CMK (cell line): ENCODE results near the gene RPS21.
"Not testable (repeated sequence)": the region's sequence is repeated elsewhere in the genome, so short reads cannot be mapped to it uniquely, and the experiment has no call there.

Experiments used
- DNase-seq: peaks from one replicate; pipeline ENCODE4 v3.0.0-alpha.2; 2010; ENCODE audit warnings: low read depth

Gene RPS21

GRCh38 chr20:62365814-62366369 lies 21.0 kb upstream of the RPS21 start:
- no peak for DNase-seq

DNA sequence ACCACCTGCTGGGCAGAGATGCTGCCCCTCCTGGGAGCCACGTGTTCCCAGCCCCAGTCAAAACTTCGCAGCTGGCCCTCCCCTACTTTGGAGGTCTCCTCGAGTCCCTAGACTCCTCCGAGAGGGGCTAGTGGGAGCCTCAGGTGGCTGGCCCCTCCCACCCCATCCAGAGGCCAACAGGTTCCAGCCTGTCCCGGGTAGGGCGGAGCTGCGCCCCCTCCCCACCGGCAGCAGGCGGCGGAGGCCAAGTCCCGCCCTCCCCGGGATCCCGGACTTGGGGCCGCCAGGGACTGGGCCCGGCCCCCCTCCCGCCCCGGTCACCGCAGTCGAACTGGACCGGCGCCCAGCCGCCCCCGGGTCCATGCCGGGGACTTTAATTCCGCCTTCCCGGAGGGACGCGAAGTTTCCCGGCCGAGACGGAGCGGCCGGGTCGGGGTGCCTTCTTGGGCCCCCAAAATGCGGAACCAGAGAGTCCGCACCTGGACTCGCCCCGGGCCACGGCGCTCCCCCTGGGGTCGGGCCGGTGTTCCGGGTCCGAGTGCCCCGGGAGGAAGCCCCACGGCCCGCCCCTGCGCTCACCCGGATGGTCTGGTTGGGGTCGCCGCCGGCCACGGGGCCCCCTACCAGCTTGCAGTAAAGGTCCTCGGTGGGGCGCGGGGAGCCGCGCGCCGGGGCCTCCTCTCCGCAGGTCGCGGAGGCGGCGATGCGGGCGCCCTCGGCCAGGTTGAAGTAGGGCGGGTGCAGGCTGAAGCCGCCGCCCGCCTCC lies 20.4 kb upstream of the RPS21 start:
- no peak for DNase-seq

GRCh38 chr20:62367136-62367632 lies 19.7 kb upstream of the RPS21 start, which contains the start of gene LAMA5:
Gene LAMA5 (minus strand): TSS chr20:62367312. CDS start chr20:62367245, 67 bp downstream.
- DNase-seq = no peak

- no peak for DNase-seq
These were observed 19.1 kb upstream of the RPS21 start for GRCh38 chr20:62367633-62368391.

DNA sequence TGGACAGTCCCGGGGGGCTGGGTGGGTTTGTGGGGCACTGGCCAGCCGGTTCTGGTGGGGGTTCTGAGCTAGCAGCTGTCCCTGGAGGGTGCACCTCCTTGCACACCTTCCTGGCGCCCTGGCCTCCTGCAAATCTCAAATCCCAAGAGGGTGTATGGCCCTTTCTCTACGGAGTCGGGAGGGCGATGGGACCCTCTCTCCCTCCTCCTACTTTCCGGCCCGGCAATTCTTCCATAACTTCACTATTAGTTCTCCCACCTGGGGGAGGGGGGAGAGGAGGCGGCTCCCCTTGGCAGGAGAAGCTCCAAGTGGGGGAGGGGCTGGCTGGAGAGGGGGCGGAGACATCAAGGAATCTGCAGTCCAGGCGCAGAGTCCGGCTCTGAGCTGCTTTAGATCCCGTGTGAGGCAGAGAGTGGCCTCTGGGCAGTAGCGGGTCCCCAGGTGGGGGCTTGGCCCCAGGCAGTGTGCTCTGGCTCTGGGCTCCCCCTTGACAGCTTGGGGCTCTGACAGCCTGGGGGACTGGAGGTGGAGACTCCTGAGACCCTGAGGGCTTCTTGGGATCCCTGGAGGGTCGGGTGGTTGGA lies 18.4 kb upstream of the RPS21 start:
- DNase-seq = no peak

DNA sequence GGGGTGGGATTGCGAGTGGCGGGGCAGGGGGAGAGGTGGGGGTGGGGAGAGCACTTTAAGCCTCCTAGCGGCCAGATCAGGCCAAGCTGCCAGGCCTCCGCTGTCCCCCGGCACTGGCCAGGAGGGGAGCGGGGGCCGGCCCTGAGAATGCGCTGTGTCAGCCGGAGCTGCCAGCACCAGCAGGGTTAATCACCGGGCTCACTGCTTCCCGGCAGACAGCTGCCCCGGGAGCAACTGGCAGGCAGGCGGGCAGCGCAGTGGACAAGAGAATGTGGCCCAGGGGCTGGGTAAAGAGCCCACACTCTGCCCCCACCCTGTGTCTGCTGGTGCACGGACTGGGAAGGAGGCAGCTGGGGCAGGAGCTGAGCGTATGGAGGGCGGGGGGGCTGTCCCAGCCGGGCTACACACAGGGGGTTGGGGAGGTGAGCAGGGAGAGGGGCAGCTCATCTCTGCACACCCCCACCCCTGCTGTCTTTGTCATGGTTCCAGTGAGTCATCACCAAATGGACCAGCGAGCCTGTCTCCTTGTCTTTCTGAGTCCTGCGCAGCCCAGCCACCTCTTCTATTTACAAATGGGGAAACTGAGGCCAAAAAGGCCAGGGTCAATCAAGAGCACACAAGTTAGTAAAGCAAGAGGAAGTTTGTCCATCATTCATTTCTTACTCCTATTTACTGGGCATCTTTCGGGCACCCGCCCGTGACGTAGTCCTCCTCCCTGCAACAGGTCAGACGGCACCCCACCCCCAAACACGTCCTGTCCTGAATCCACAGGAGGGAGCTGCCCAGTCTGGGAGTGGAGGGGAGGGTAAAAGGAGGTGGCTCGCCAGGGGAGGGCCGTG lies 17.7 kb upstream of the RPS21 start:
- no peak for DNase-seq

DNA sequence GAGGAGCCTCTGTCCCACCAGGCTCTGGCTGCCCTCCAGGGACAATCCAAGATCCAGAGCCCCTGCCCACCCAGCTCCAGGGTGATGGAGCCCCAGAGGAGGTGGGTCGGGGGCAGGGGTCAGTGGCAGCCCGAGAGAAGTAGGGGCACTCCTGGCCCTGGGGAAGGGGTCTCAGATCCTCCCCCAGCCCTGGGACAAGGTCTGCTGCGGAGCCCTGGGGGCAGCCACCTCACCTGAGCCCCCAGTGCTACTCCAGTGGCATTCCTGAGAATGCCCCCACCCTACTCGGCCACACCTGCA lies 17.1 kb upstream of the RPS21 start:
- DNase-seq = no peak

DNA sequence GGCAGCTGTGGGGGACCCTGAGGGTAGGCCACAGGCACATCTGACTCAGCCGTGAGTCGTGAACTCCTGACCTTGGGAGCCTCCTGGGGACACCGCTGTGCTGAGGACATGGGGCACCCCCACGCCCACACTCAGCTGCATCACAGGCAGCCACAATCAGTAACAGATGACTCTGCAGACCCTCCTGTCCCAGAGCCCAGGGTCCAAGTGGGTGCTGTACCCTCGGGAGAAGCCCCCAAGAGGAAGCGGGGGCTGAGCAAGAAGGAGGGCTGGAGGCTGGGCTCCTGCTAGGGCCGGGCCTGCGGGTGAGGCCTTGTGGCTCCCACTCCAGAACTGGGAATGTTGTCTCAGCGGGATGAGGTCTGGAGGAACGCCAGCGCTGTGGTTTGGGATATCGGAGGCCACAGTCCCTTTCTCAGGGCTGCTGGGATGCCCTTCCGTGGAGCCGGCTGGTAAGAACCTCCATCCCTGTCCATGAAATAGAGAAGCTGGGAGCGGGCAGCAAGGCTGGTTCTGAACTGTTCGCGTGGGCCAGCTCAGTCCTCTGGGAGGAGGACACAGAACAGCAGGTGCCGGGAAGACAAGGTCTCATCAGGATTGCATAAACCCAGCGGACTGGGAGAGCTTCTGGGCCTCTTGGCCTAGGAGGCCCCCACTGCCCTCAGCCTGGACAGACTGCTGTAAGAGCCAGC lies 16.6 kb upstream of the RPS21 start:
- DNase-seq = no peak

- no peak for DNase-seq
These were observed 15.9 kb upstream of the RPS21 start for GRCh38 chr20:62370807-62371587.

- no peak for DNase-seq
These were observed 15.3 kb upstream of the RPS21 start for GRCh38 chr20:62371588-62372041.

DNA sequence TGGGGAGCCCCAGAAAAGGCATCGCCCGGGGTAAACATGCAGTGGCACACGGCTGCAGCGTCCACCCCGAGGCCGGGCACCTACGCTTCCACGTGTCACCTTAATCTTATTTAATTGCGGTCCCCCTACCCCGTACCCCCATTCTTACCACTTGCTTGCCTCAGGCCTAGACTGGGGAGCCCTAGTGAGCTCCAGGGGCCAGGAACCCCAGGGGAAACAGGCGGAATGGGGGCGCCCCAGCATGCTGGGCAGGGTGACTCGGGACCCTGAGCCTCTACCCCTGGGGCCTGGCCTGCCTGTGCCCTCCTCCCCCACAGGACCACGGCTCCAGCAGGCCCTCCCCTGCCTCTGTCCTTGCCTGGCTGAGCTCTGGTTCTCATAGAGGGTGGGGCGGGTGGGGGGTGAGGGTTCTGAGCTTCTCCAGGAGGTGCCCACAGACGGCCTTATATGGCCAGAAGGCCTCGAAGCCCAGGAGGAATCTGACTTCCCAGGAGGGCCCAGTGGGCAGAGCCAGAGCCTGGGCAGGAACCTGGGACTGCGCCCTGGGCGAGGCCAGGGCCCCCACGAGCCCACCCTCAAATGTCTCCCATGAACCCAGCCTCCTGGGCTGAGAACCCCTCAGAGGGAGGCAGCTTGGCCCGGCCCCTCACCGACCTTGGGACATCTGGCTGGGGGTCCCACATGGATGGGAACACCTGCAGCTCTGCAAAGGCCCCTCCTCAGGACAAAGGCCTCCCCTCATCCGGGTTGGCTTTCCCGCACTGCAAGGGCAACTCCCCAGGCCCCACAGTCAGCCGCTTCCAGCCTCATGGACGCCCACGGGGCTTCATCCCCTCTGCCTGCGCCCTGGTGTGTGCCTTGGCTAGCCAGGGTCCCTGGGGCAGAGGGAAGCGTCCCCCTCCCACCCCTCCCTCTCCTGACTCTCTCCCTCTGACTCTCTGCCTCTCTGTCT lies 14.6 kb upstream of the RPS21 start:
- no peak for DNase-seq

GRCh38 chr20:62373631-62374179 lies 13.2 kb upstream of the RPS21 start:
- not testable (repeated sequence) for DNase-seq

DNA sequence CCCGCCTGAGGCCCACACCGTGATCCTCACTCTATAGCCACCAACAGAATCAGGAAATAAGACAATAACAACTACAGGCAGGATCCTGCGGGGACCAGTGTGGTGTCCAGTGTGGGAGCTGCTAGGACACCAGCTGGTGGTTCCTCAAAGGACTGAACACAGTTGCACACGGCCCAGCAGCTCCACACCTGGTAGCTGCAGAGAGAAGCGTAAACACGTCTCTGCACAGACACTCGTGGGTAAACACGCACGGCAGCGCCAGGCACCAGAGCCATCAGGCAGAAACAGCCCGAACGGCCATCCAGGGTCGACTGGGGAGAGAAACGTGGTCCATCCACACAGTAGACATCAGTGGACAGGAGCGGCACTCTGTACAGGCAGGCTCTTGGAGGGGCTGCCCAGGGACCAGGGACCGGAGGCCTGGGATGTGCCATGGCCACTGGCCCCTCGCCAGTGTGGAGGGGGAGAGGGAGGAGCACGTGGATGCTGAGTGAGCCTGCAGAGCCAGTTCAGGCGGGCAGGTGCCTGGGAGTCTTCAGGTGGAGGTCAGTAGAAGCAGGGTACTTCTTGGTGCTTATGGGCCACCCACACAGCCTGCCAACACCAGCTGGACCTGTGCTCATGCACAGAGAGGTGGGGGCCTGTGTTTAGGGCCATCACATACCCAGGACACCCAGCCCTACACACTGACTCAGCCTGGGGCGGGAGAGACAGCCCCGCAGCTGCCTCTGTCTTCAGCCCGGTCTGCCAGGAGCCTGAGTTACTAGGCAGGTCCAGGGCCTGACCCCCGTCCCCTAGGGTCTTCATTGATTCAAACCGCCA lies 12.4 kb upstream of the RPS21 start:
- DNase-seq = no peak

GRCh38 chr20:62376112-62377063 lies 10.5 kb upstream of the RPS21 start:
- DNase-seq = no peak

DNA sequence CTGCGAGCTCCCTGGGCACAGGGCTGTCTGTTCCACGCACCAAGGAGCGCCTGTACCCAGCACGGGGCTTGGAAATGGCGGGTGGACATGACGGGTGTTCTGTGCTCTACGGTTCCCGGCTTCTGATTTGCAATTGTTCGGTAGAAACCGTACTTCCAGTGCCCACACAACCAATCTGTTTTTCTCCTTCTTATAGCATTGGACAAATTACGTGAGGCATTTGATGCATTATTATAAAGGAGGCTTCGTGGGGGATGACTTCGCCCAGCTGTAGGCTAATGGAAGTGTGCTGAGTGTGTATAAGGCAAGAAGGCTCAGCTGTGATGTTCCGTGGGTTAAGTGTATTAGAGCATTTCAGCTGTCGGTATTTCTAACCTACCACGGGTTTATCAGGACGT lies 9.8 kb upstream of the RPS21 start:
- no peak for DNase-seq

DNA sequence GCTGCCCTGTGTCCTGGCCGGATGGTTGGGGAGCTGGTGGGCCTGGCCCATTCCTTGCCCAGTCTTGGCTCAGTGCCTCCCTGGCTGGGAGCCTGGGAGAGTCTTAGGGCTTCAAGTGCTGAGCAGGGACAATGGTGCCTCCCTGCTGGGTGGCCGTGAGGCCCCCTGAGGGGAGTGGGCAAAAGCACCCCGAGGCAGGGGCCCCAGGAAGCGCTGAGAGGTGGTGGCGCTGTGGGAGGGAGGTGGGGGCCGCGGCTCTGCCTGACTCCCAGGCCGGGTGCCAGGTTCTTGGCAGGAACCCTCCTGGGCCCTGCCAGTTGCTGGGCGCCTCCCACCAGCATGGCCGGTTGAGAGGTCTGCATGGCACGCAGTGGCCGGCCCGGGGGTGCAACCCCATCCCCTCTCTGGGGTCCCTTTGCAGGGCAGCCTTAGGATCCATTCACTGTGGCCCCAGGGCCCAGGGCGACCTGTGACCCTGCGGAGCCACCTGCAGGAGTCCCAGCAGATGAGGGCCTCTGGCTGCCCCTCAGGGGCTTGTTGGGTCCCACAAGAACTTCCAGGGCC lies 9.2 kb upstream of the RPS21 start:
- no peak for DNase-seq
